HepG2 (cell line): ENCODE measurements around the gene CIAO2B.

Experiments
- EP300 ChIP-seq, 3 experiments: sonication (generic) in 1 of 3; formaldehyde crosslinking in 1 of 3; IDR thresholded peaks; 2 replicates each; pipeline versions ENCODE4 v1.5.1 to v1.6.1; 2011 to 2020; ENCODE audit warnings: low read depth in 2 of 3, low read length in 2 of 3, borderline replicate concordance in 1 of 3, improper control_type of control experiment in 1 of 3, mild to moderate bottlenecking in 1 of 3, missing genetic modification reagents in 1 of 3, moderate library complexity in 1 of 3
- JUND ChIP-seq: sonication (generic); formaldehyde crosslinking; IDR thresholded peaks from 2 replicates; pipeline ENCODE4 v1.8.0; 2022; ENCODE audit warnings: mild to moderate bottlenecking, missing genetic modification reagents
- MXI1 ChIP-seq: IDR thresholded peaks from 3 replicates; pipeline ENCODE4 v1.6.1; 2012; ENCODE audit warnings: low read depth, low read length, inconsistent platforms, borderline replicate concordance
- PHF5A ChIP-seq: IDR thresholded peaks from one replicate; pipeline ENCODE4 v1.6.1; 2018; ENCODE audit warnings: low read depth, missing genetic modification reagents; ENCODE audit not compliant: unreplicated experiment
- POLR2AphosphoS5 ChIP-seq: IDR thresholded peaks from 2 replicates; pipeline ENCODE4 v1.6.1; 2012; ENCODE audit warnings: low read depth, low read length
- RAD21 ChIP-seq: fragments of 450-650 bp; formaldehyde crosslinking; IDR thresholded peaks from 2 replicates; pipeline ENCODE4 v1.5.0; 2020; ENCODE audit warnings: mild to moderate bottlenecking
- SIN3A ChIP-seq: IDR thresholded peaks from 2 replicates; pipeline ENCODE4 v1.6.1; 2011; ENCODE audit warnings: low read depth, mild to moderate bottlenecking, control low read depth, low read length, borderline replicate concordance

GRCh38 chr16:66946541-66946940 is 12.3 kb upstream of the CIAO2B start:
- no peak for TF ChIP-seq PHF5A
- TF ChIP-seq RAD21 (CRISPR knock-in tag): no peak
- TF ChIP-seq EP300 (IDR thresholded peaks at IDR 0.05; ENCODE audit: low read depth in 2 of 2, low read length in 2 of 2): no peak
- TF ChIP-seq EP300 (CRISPR knock-in tag; IDR thresholded peaks at IDR 0.05; ENCODE audit: borderline replicate concordance): no peak
- TF ChIP-seq POLR2AphosphoS5: no peak
- TF ChIP-seq SIN3A: no peak
- no peak for TF ChIP-seq JUND (CRISPR knock-in tag)
- TF ChIP-seq MXI1: no peak
